ENCODE measurements around the gene NOP53.

GRCh38 chr19:47725759-47726401 is 19.5 kb upstream of the NOP53 start:
- TF ChIP-seq, protein P1, sequence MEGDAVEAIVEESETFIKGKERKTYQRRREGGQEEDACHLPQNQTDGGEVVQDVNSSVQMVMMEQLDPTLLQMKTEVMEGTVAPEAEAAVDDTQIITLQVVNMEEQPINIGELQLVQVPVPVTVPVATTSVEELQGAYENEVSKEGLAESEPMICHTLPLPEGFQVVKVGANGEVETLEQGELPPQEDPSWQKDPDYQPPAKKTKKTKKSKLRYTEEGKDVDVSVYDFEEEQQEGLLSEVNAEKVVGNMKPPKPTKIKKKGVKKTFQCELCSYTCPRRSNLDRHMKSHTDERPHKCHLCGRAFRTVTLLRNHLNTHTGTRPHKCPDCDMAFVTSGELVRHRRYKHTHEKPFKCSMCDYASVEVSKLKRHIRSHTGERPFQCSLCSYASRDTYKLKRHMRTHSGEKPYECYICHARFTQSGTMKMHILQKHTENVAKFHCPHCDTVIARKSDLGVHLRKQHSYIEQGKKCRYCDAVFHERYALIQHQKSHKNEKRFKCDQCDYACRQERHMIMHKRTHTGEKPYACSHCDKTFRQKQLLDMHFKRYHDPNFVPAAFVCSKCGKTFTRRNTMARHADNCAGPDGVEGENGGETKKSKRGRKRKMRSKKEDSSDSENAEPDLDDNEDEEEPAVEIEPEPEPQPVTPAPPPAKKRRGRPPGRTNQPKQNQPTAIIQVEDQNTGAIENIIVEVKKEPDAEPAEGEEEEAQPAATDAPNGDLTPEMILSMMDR (IDR thresholded peaks at IDR 0.05), result no peak
- TF ChIP-seq POLR2A (IDR thresholded peaks at IDR 0.05), result no peak

Measured in right lobe of liver (tissue), 4 donors.